ENCODE measurements around the gene GALNT14. TPM values are rescaled to one million over a fixed set of nuclear protein-coding genes. Genes with fewer than 3 reads are reported as not detected.

The GALNT14 gene
- total and polyA plus RNA-seq, 2 of the 13 experiments (the other 11 are each of a cell fraction or from before 2014, with no cell fraction given), result not detected

DNA sequence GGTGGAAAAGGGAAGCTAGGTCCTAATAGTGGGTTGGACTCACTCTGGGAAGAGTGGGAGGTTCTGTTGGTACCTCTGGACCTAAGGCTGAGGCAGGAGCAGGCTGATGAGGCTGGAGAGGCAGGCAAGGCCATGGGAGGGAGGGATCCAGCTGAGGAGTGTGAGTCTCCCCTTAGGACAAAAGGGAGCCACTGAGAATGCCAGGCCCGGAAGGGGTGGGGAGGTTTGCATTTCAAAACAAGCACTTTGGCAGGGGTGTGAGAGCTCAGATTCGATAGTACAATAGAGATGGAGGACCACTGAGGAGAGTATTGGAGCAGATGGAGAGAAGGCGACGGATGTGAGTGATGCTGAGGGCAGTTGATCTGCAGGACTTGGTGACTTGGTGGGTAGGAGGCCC lies 198.9 kb downstream of the GALNT14 start:
- BruUV-seq (replicated peaks), result no TSS peak
- CTCF ChIA-PET (ENCODE audit: low intra/inter-chr PET ratio, low total read pairs), result no interaction called here
- no peak for TF ChIP-seq NCOA5 (CRISPR knock-in tag; IDR thresholded peaks at IDR 0.05)
- TF ChIP-seq, protein P1, sequence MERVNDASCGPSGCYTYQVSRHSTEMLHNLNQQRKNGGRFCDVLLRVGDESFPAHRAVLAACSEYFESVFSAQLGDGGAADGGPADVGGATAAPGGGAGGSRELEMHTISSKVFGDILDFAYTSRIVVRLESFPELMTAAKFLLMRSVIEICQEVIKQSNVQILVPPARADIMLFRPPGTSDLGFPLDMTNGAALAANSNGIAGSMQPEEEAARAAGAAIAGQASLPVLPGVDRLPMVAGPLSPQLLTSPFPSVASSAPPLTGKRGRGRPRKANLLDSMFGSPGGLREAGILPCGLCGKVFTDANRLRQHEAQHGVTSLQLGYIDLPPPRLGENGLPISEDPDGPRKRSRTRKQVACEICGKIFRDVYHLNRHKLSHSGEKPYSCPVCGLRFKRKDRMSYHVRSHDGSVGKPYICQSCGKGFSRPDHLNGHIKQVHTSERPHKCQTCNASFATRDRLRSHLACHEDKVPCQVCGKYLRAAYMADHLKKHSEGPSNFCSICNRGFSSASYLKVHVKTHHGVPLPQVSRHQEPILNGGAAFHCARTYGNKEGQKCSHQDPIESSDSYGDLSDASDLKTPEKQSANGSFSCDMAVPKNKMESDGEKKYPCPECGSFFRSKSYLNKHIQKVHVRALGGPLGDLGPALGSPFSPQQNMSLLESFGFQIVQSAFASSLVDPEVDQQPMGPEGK (CRISPR knock-in tag; IDR thresholded peaks at IDR 0.05), result no peak
- no peak for TF ChIP-seq SIN3B (IDR thresholded peaks at IDR 0.05; ENCODE audit: low read length)
- no peak for TF ChIP-seq IKZF1 (IDR thresholded peaks at IDR 0.05)
- no peak for TF ChIP-seq ZNF547 (CRISPR knock-in tag; IDR thresholded peaks at IDR 0.05)
- no peak for TF ChIP-seq TEAD2 (CRISPR knock-in tag; IDR thresholded peaks at IDR 0.05)
- TF ChIP-seq, protein P2, sequence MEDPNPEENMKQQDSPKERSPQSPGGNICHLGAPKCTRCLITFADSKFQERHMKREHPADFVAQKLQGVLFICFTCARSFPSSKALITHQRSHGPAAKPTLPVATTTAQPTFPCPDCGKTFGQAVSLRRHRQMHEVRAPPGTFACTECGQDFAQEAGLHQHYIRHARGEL (CRISPR knock-in tag; IDR thresholded peaks at IDR 0.05), result no peak
- TF ChIP-seq ZNF816 (CRISPR knock-in tag; IDR thresholded peaks at IDR 0.05; ENCODE audit: borderline replicate concordance), result no peak
- no peak for TF ChIP-seq FOSL1 (CRISPR knock-in tag; IDR thresholded peaks at IDR 0.05; ENCODE audit: borderline replicate concordance)
- Histone ChIP-seq H3K36me3 (replicated peaks in 1 of 2; ENCODE audit: control insufficient read depth in 1 of 2, insufficient read depth in 2 of 2, low read length in 2 of 2) (no peaks in the 10 kb centered on the region), H3K79me2 (ENCODE audit: insufficient read depth, low read length) (no peaks in the 10 kb centered on the region), H3K4me2 (ENCODE audit: low read depth, low read length) (no peak overlapping the region), H4K20me1 (ENCODE audit: insufficient read depth, low read length) (no peaks in the 10 kb centered on the region), H3K4me3 (replicated peaks in 1 of 3; ENCODE audit: insufficient read depth in 1 of 3, low read depth in 2 of 3, low read length in 3 of 3) (no peak overlapping the region), H3K27ac (ENCODE audit: extremely low read length, insufficient read depth, low read length) (no peak overlapping the region), H3K4me1 (ENCODE audit: insufficient read depth, low read length) (no peaks in the 10 kb centered on the region), H2AFZ (ENCODE audit: low read length) (no peak overlapping the region), H3K27me3 (ENCODE audit: control insufficient read depth in 1 of 2, insufficient read depth in 2 of 2, low read length in 2 of 2) (peaks cover 1 to 35% of the 10 kb centered on the region in 2 experiments; a peak in 3 of 5 replicates), H3K9ac (ENCODE audit: insufficient read depth, low read depth, low read length) (no peak overlapping the region), H3K9me3 (ENCODE audit: low read length) (no peaks in the 10 kb centered on the region)
- intact Hi-C loops (cut with micrococcal nuclease; ENCODE audit: unreplicated experiment) (no loop called here), in situ Hi-C loops (cut with HindIII; ENCODE audit: extremely low pct_ligation_motif_present, low pct_unique_long_range_greater_than_20kb) (no loop called here)
- no peak for FAIRE-seq
- 10% methylated on average over 4 of the region's 4 CpGs for WGBS (ENCODE audit: low lambda C conversion rate)
- no peak for ATAC-seq
- POLR2A ChIA-PET, result no interaction called here
- no peak for DNase-seq (ENCODE audit: low spot score)
